PC-3 (cell line): ENCODE results near the gene MYLK.

ENCODE experiments used
- EZH2 ChIP-seq: fragments of 300-600 bp; sonication (generic); IDR thresholded peaks from one replicate; pipeline ENCODE4 v1.6.1; 2017; ENCODE audit warnings: antibody characterized with exemption, mild to moderate bottlenecking, low read length; ENCODE audit not compliant: unreplicated experiment
- EZH2phosphoT487 ChIP-seq: fragments of 300-600 bp; sonication (generic); IDR thresholded peaks from 2 replicates; pipeline ENCODE4 v1.6.1; 2018; ENCODE audit warnings: mild to moderate bottlenecking, antibody characterized with exemption, low read length, borderline replicate concordance
- TF ChIP-seq, protein P1 (sequence below): fragments of 300-600 bp; sonication (generic); conservative IDR thresholded peaks from 2 replicates; pipeline ENCODE4 v1.5.1; 2017; ENCODE audit warnings: antibody characterized with exemption, low read depth, mild to moderate bottlenecking, low read length

DNA sequence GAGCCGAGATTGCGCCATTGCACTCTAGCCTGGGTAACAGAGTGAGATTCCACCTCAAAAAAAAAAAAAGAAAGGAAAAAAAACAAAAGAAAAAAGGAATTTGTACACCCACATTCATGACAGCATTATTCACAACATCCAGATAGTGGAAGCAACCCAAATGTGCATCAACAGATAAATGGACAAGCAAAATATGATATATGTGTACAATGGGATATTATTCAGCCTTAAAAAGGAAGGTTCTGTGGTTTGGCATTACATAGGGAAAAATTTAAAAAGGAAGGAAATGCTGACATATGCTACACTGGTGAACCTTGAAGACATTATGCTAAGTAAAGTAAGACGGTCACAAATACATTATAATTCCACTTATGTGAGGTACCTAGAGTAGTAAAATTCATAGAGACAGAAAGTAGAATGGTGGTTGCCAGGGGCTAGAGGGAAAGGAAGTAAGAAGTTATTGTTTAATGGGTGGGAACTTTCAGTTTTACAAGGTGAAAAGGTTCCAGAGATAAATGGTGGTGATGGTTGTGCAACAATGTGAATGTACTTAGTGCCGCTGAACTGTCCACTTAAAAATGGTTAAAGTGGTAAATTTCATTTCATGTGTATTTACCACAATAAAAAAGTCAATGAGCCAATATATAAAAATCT lies 118.5 kb downstream of the MYLK start:
- TF ChIP-seq, protein P1, sequence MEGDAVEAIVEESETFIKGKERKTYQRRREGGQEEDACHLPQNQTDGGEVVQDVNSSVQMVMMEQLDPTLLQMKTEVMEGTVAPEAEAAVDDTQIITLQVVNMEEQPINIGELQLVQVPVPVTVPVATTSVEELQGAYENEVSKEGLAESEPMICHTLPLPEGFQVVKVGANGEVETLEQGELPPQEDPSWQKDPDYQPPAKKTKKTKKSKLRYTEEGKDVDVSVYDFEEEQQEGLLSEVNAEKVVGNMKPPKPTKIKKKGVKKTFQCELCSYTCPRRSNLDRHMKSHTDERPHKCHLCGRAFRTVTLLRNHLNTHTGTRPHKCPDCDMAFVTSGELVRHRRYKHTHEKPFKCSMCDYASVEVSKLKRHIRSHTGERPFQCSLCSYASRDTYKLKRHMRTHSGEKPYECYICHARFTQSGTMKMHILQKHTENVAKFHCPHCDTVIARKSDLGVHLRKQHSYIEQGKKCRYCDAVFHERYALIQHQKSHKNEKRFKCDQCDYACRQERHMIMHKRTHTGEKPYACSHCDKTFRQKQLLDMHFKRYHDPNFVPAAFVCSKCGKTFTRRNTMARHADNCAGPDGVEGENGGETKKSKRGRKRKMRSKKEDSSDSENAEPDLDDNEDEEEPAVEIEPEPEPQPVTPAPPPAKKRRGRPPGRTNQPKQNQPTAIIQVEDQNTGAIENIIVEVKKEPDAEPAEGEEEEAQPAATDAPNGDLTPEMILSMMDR = no peak
- TF ChIP-seq EZH2 = no peak
- no peak for TF ChIP-seq EZH2phosphoT487
